ENCODE results near the gene CYFIP2. TPM values are rescaled to one million over a fixed set of nuclear protein-coding genes. Genes with fewer than 3 reads are reported as not detected.

The CYFIP2 gene
- total RNA-seq, 4 donors from 2014 or later: 4.2 to 10.3 (median 8.1) TPM

GRCh38 chr5:157303023-157303422, 37.1 kb downstream of the CYFIP2 start:
- 86 to 100% methylated on average over 2 of the region's 5 CpGs for WGBS, 2 donors
- no peak overlapping the region for H3K27ac ChIP-seq
- H3K4me1 ChIP-seq: no peaks in the 10 kb centered on the region
- H3K9me3 ChIP-seq: no peaks in the 10 kb centered on the region
- intact Hi-C loops (cut with DNase I): no loop called here
- H3K27me3 ChIP-seq: no peaks in the 10 kb centered on the region
- H3K36me3 ChIP-seq: no peaks in the 10 kb centered on the region
- no peak for DNase-seq
- TF ChIP-seq POLR2A (IDR thresholded peaks at IDR 0.05): no peak
- TF ChIP-seq CTCF (IDR thresholded peaks at IDR 0.05): no peak
- no peak overlapping the region for H3K4me3 ChIP-seq

GRCh38 chr5:157303667-157304327, 37.9 kb downstream of the CYFIP2 start:
- intact Hi-C loops (cut with DNase I): no loop called here
- no peak for DNase-seq
- 60 to 69% methylated on average over 3 to 4 of the region's 8 CpGs for WGBS, 2 donors

GRCh38 chr5:157306081-157306480, 40.2 kb downstream of the CYFIP2 start:
- intact Hi-C loops (cut with DNase I): no loop called here

More at GRCh38 chr5:157303667-157304327, 37.9 kb downstream of the CYFIP2 start:
- Histone ChIP-seq H3K36me3 (no peaks in the 10 kb centered on the region), H3K4me1 (no peaks in the 10 kb centered on the region), H3K27ac (no peak overlapping the region), H3K9me3 (no peaks in the 10 kb centered on the region), H3K4me3 (no peak overlapping the region), H3K27me3 (no peaks in the 10 kb centered on the region)
- TF ChIP-seq POLR2A (IDR thresholded peaks at IDR 0.05) (no peak), CTCF (IDR thresholded peaks at IDR 0.05) (no peak)

GRCh38 chr5:157306692-157307471, 41.0 kb downstream of the CYFIP2 start:
- intact Hi-C loops (cut with DNase I): no loop called here
- Histone ChIP-seq H3K9me3 (no peaks in the 10 kb centered on the region), H3K4me3 (no peak overlapping the region), H3K36me3 (no peaks in the 10 kb centered on the region), H3K4me1 (no peaks in the 10 kb centered on the region), H3K27me3 (no peaks in the 10 kb centered on the region), H3K27ac (no peak overlapping the region)
- TF ChIP-seq CTCF (IDR thresholded peaks at IDR 0.05) (no peak), POLR2A (IDR thresholded peaks at IDR 0.05) (no peak)
- 82 to 85% methylated on average over 10 of the region's 10 CpGs for WGBS, 2 donors
- DNase-seq: no peak

More at GRCh38 chr5:157306081-157306480, 40.2 kb downstream of the CYFIP2 start:
- Histone ChIP-seq H3K36me3 (no peaks in the 10 kb centered on the region), H3K27ac (no peak overlapping the region), H3K4me1 (no peaks in the 10 kb centered on the region), H3K9me3 (no peaks in the 10 kb centered on the region), H3K27me3 (no peaks in the 10 kb centered on the region), H3K4me3 (no peak overlapping the region)
- WGBS, 2 donors: 84 to 85% methylated on average over 4 of the region's 4 CpGs
- DNase-seq: no peak
- TF ChIP-seq POLR2A (IDR thresholded peaks at IDR 0.05): no peak
- TF ChIP-seq CTCF (IDR thresholded peaks at IDR 0.05): no peak

- intact Hi-C loops (cut with DNase I): no loop called here
- no peak for DNase-seq
- no peaks in the 10 kb centered on the region for H3K9me3 ChIP-seq
- H3K27me3 ChIP-seq: no peaks in the 10 kb centered on the region
- no peak for TF ChIP-seq POLR2A (IDR thresholded peaks at IDR 0.05)
- no peak for TF ChIP-seq CTCF (IDR thresholded peaks at IDR 0.05)
- H3K36me3 ChIP-seq: no peaks in the 10 kb centered on the region
- no peak overlapping the region for H3K27ac ChIP-seq
- WGBS, 2 donors: 40 to 51% methylated on average over 6 to 8 of the region's 8 CpGs
- H3K4me1 ChIP-seq: no peaks in the 10 kb centered on the region
- no peak overlapping the region for H3K4me3 ChIP-seq
These were observed 43.0 kb downstream of the CYFIP2 start for GRCh38 chr5:157308836-157309465.

Data from esophagus squamous epithelium (tissue), 5 donors.